K562 (cell line): ENCODE measurements around the gene GMEB2. TPM values are rescaled to one million over a fixed set of nuclear protein-coding genes. Genes with fewer than 3 reads are reported as not detected.

Experiments used
- ATF3 ChIP-seq, 2 experiments: fragments of 450-650 bp in 1 of 2; sonication (generic) in 1 of 2; formaldehyde crosslinking in 1 of 2; IDR thresholded peaks in 1 of 2; conservative IDR thresholded peaks in 1 of 2; 2 replicates each; pipeline versions ENCODE4 v1.6.1 to v1.8.1; 2016 to 2023; ENCODE audit warnings: mild to moderate bottlenecking in 2 of 2, moderate library complexity in 2 of 2, inconsistent platforms in 1 of 2, missing genetic modification reagents in 1 of 2
- EWSR1 ChIP-seq: fragments of 450-650 bp; IDR thresholded peaks from 2 replicates; pipeline ENCODE4 v1.6.1; 2018; ENCODE audit warnings: borderline replicate concordance, mild to moderate bottlenecking, low read depth, moderate library complexity; ENCODE audit not compliant: partially characterized antibody
- GABPB2 ChIP-seq: fragments of 250-450 bp; sonication (Bioruptor Pico); conservative IDR thresholded peaks from 2 replicates; pipeline ENCODE4 v1.5.1; 2021; ENCODE audit warnings: mild to moderate bottlenecking
- GATAD2B ChIP-seq: fragments of 450-650 bp; IDR thresholded peaks from 2 replicates; pipeline ENCODE4 v1.6.1; 2017; ENCODE audit warnings: mild to moderate bottlenecking, borderline replicate concordance
- KAT8 ChIP-seq: fragments of 450-650 bp; IDR thresholded peaks from 2 replicates; pipeline ENCODE4 v1.6.1; 2016; ENCODE audit warnings: low read depth, mild to moderate bottlenecking
- KLF13 ChIP-seq: fragments of 450-650 bp; IDR thresholded peaks from 2 replicates; pipeline ENCODE4 v1.6.1; 2016; ENCODE audit warnings: missing genetic modification characterization, low read depth, mild to moderate bottlenecking, missing compliant biosample characterization, moderate library complexity, borderline replicate concordance
- NFXL1 ChIP-seq: fragments of 450-650 bp; formaldehyde crosslinking; IDR thresholded peaks from 2 replicates; pipeline ENCODE4 v1.4.0; 2021; ENCODE audit warnings: mild to moderate bottlenecking
- PHF21A ChIP-seq: fragments of 450-650 bp; IDR thresholded peaks from 2 replicates; pipeline ENCODE4 v1.6.1; 2017; ENCODE audit warnings: low read depth, borderline replicate concordance
- POLR2B ChIP-seq: fragments of 450-650 bp; IDR thresholded peaks from 2 replicates; pipeline ENCODE4 v1.6.1; 2018; ENCODE audit warnings: low read depth; ENCODE audit not compliant: partially characterized antibody
- SAFB ChIP-seq: fragments of 200-400 bp; formaldehyde crosslinking; IDR thresholded peaks from 2 replicates; pipeline ENCODE4 v1.6.1; 2017; ENCODE audit warnings: low read depth, low read length, borderline replicate concordance
- TCF3 ChIP-seq: sonication (generic); formaldehyde crosslinking; IDR thresholded peaks from 2 replicates; pipeline ENCODE4 v1.4.0; 2020; ENCODE audit warnings: mild to moderate bottlenecking, missing genetic modification reagents
- TEAD1 ChIP-seq, 2 experiments: fragments of 450-650 bp in 1 of 2; sonication (generic) in 1 of 2; formaldehyde crosslinking; IDR thresholded peaks; 2 replicates each; pipeline versions ENCODE4 v1.4.0 to v1.8.0; 2020 to 2022; ENCODE audit warnings: mild to moderate bottlenecking in 2 of 2, missing genetic modification reagents in 1 of 2
- TEAD2 ChIP-seq: fragments of 450-650 bp; IDR thresholded peaks from 2 replicates; pipeline ENCODE4 v1.6.1; 2016; ENCODE audit warnings: missing genetic modification characterization, control low read depth, missing compliant biosample characterization
- TRIM25 ChIP-seq: fragments of 450-650 bp; IDR thresholded peaks from 2 replicates; pipeline ENCODE4 v1.7.0; 2016; ENCODE audit warnings: borderline replicate concordance
- ZFP1 ChIP-seq: fragments of 450-650 bp; formaldehyde crosslinking; IDR thresholded peaks from 2 replicates; pipeline ENCODE4 v1.4.0; 2020; ENCODE audit warnings: mild to moderate bottlenecking, mixed read lengths
- ZFX ChIP-seq: sonication (generic); formaldehyde crosslinking; IDR thresholded peaks from 2 replicates; pipeline ENCODE4 v1.8.0; 2022; ENCODE audit warnings: mild to moderate bottlenecking, missing genetic modification reagents, moderate library complexity
- ZNF133 ChIP-seq: fragments of 250-450 bp; sonication (Bioruptor Pico); IDR thresholded peaks from 2 replicates; pipeline ENCODE4 v1.4.0; 2020; ENCODE audit warnings: mild to moderate bottlenecking
- polyA plus RNA-seq, 8 experiments: library from polyadenylated mRNA; depleted of rRNA in 4 of 8; stranded (reverse) in 5 of 8; unstranded in 3 of 8; fragments of >200 nt; fragmentation: Nextera tagmentation in 2 of 8; fragmentation: Illumina TruSeq in 1 of 8; extraction: Ambion mirVana in 2 of 8; extraction: Trizol in 1 of 8; gene quantifications; 2 replicates each; pipeline versions ENCODE4 v1.2.1 to v1.2.3, GENCODE V29; 2011 to 2014; ENCODE audit warnings: inconsistent platforms in 1 of 8, missing spikeins in 1 of 8
- total RNA-seq, 7 experiments: library from RNA; depleted of rRNA in 6 of 7; stranded (reverse); fragments of >200 nt in 6 of 7; fragmentation: Illumina TruSeq in 2 of 7; extraction: Trizol in 2 of 7; gene quantifications; 2 replicates each; pipeline versions ENCODE4 v1.2.1 to v1.2.3, GENCODE V29; 2011 to 2021; ENCODE audit warnings: low replicate concordance in 1 of 7
- TF ChIP-seq, protein P1 (sequence below): fragments of 450-650 bp; formaldehyde crosslinking; IDR thresholded peaks from 2 replicates; pipeline ENCODE4 v1.4.0; 2022; ENCODE audit warnings: mild to moderate bottlenecking, moderate library complexity
- TF ChIP-seq, protein P2 (sequence below): fragments of 450-650 bp; IDR thresholded peaks from 2 replicates; pipeline ENCODE4 v1.6.1; 2016; ENCODE audit warnings: mild to moderate bottlenecking
- TF ChIP-seq, protein P3 (sequence below): fragments of 450-650 bp; formaldehyde crosslinking; IDR thresholded peaks from 2 replicates; pipeline ENCODE4 v1.4.0; 2020; ENCODE audit warnings: mild to moderate bottlenecking

GMEB2 gene
- total and polyA plus RNA-seq, 9 of the 15 experiments (the other 6 are each of a cell fraction or from before 2014, with no cell fraction given) = 0.03 to 13.9 (median 6.3) TPM

DNA sequence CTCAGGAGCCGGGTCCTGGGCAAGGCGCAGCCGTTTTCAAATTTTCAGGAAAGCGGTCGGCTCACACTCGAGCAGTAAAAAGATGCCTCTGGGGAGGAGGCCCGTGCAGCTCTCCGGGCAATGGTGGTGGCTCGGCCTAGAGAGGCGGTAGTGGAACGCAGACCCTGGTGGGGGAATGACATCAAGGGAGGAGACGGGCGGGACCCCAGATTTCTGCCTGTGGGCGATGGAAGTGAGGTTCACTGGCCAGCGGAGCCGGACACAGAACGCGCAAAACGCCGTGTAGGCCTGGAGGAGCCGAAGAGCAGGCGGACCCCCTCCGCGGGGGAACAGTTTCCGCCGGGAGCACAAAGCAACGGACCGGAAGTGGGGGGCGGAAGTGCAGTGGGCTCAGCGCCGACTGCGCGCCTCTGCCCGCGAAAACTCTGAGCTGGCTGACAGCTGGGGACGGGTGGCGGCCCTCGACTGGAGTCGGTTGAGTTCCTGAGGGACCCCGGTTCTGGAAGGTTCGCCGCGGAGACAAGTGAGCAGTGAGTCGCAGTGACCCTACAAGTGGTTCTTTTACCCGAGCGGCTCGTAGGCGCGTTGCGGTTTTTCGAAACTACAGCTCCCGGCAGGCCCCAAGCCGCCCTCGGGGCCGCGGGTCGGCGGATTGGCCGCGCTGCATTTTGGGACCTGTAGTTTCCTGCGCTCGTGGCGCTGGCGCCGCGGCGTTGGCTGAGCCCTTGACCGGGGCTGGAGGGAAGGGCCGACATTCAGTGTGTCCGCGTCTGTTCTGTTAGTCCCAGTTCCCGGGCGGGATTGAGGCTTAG is 31.2 kb upstream of the GMEB2 start, which contains the start of gene RTEL1 (continued):
- TF ChIP-seq GABPB2 (CRISPR knock-in tag) = no peak
- no peak; the same call in 1 of the 2 replicates for TF ChIP-seq GATAD2B
- TF ChIP-seq ZFX = peak; percentile 98
- TF ChIP-seq, protein P1, sequence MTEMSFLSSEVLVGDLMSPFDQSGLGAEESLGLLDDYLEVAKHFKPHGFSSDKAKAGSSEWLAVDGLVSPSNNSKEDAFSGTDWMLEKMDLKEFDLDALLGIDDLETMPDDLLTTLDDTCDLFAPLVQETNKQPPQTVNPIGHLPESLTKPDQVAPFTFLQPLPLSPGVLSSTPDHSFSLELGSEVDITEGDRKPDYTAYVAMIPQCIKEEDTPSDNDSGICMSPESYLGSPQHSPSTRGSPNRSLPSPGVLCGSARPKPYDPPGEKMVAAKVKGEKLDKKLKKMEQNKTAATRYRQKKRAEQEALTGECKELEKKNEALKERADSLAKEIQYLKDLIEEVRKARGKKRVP (CRISPR knock-in tag) = no peak
- TF ChIP-seq ZFP1 (CRISPR knock-in tag) = no peak
- no peak for TF ChIP-seq KAT8
- TF ChIP-seq ATF3 (IDR thresholded peaks at IDR 0.05) = no peak
- TF ChIP-seq ATF3 (CRISPR knock-in tag; conservative IDR thresholded peaks at IDR 0.05) = peak; percentile 71
- peak; percentile 61 for TF ChIP-seq POLR2B
- peak; percentile 45; the same call in 1 of the 2 replicates for TF ChIP-seq KLF13
- no peak for TF ChIP-seq EWSR1
- no peak; a peak in 1 of 4 replicates for TF ChIP-seq TEAD1 (CRISPR knock-in tag; IDR thresholded peaks at IDR 0.05)
- TF ChIP-seq, protein P2, sequence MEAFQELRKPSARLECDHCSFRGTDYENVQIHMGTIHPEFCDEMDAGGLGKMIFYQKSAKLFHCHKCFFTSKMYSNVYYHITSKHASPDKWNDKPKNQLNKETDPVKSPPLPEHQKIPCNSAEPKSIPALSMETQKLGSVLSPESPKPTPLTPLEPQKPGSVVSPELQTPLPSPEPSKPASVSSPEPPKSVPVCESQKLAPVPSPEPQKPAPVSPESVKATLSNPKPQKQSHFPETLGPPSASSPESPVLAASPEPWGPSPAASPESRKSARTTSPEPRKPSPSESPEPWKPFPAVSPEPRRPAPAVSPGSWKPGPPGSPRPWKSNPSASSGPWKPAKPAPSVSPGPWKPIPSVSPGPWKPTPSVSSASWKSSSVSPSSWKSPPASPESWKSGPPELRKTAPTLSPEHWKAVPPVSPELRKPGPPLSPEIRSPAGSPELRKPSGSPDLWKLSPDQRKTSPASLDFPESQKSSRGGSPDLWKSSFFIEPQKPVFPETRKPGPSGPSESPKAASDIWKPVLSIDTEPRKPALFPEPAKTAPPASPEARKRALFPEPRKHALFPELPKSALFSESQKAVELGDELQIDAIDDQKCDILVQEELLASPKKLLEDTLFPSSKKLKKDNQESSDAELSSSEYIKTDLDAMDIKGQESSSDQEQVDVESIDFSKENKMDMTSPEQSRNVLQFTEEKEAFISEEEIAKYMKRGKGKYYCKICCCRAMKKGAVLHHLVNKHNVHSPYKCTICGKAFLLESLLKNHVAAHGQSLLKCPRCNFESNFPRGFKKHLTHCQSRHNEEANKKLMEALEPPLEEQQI = no peak; the same call in 1 of the 2 replicates
- TF ChIP-seq SAFB = no peak
- no peak for TF ChIP-seq NFXL1 (CRISPR knock-in tag)
- TF ChIP-seq PHF21A = no peak
- TF ChIP-seq, protein P3, sequence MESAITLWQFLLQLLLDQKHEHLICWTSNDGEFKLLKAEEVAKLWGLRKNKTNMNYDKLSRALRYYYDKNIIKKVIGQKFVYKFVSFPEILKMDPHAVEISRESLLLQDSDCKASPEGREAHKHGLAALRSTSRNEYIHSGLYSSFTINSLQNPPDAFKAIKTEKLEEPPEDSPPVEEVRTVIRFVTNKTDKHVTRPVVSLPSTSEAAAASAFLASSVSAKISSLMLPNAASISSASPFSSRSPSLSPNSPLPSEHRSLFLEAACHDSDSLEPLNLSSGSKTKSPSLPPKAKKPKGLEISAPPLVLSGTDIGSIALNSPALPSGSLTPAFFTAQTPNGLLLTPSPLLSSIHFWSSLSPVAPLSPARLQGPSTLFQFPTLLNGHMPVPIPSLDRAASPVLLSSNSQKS (CRISPR knock-in tag) = no peak
- TF ChIP-seq TRIM25 = no peak
- TF ChIP-seq TCF3 (CRISPR knock-in tag) = peak; percentile 18; the same call in 1 of the 2 replicates
- no peak for TF ChIP-seq TEAD2
- TF ChIP-seq ZNF133 (CRISPR knock-in tag) = no peak
